Mesendoderm (in vitro differentiated cells): ENCODE data around the gene BPIFB6.

Source experiments
- DNase-seq: peaks from one replicate; pipeline ENCODE4 v3.0.0; 2013
- H2AK5ac ChIP-seq: 2 replicates; pipeline ENCODE4 v1.6.1; 2013; ENCODE audit warnings: low read length, inconsistent platforms
- H2BK120ac ChIP-seq: 2 replicates; pipeline ENCODE4 v1.6.1; 2013; ENCODE audit warnings: low read depth, mild to moderate bottlenecking, low read length, moderate library complexity, mixed read lengths
- H2BK15ac ChIP-seq: replicated peaks from 2 replicates; pipeline ENCODE4 v1.6.1; 2013; ENCODE audit warnings: low read depth, mild to moderate bottlenecking, moderate library complexity
- H2BK5ac ChIP-seq: 2 replicates; pipeline ENCODE4 v1.6.1; 2013; ENCODE audit warnings: low read length, inconsistent platforms
- H3K18ac ChIP-seq: 2 replicates; pipeline ENCODE4 v1.6.1; 2013; ENCODE audit warnings: mild to moderate bottlenecking, low read length, mixed read lengths
- H3K23ac ChIP-seq: one replicate; pipeline ENCODE4 v1.6.1; 2013; ENCODE audit warnings: low read length
- H3K27ac ChIP-seq: 2 replicates; pipeline ENCODE4 v1.5.1; 2013; ENCODE audit warnings: low read depth, mild to moderate bottlenecking, inconsistent platforms, low read length, moderate library complexity
- H3K27me3 ChIP-seq: 2 replicates; pipeline ENCODE4 v1.6.1; 2013; ENCODE audit warnings: low read length, control low read depth, mild to moderate bottlenecking, inconsistent platforms; ENCODE audit not compliant: insufficient read depth, poor library complexity
- H3K36me3 ChIP-seq: 2 replicates; pipeline ENCODE4 v1.6.1; 2013; ENCODE audit warnings: low read length, inconsistent platforms; ENCODE audit not compliant: control insufficient read depth, insufficient read depth
- H3K4ac ChIP-seq: one replicate; pipeline ENCODE4 v1.6.1; 2013; ENCODE audit warnings: low read depth, mild to moderate bottlenecking, low read length, moderate library complexity
- H3K4me1 ChIP-seq: 2 replicates; pipeline ENCODE4 v1.6.1; 2013; ENCODE audit warnings: low read depth, low read length, inconsistent platforms; ENCODE audit not compliant: control insufficient read depth
- H3K4me2 ChIP-seq: 2 replicates; pipeline ENCODE4 v1.6.1; 2013; ENCODE audit warnings: low read length
- H3K4me3 ChIP-seq: 2 replicates; pipeline ENCODE4 v1.5.1; 2013; ENCODE audit warnings: mild to moderate bottlenecking, low read length
- H3K56ac ChIP-seq: one replicate; pipeline ENCODE4 v1.6.1; 2013; ENCODE audit warnings: low read length
- H3K79me1 ChIP-seq: 2 replicates; pipeline ENCODE4 v1.6.1; 2013; ENCODE audit warnings: low read length, inconsistent platforms
- H3K79me2 ChIP-seq: 2 replicates; pipeline ENCODE4 v1.6.1; 2013; ENCODE audit warnings: mild to moderate bottlenecking, low read length; ENCODE audit not compliant: control insufficient read depth, insufficient read depth
- H3K9ac ChIP-seq: 2 replicates; pipeline ENCODE4 v1.6.1; 2013; ENCODE audit warnings: low read length, inconsistent platforms
- H4K5ac ChIP-seq: one replicate; pipeline ENCODE4 v1.6.1; 2013; ENCODE audit warnings: low read length
- H4K8ac ChIP-seq: one replicate; pipeline ENCODE4 v1.6.1; 2013; ENCODE audit warnings: low read depth, mild to moderate bottlenecking, control low read depth, low read length, moderate library complexity
- WGBS: extraction: QIAGEN DNeasy Blood & Tissue Kit; methylation state at CpG from one replicate; pipeline ENCODE4 v1.1.7; 2013; ENCODE audit warnings: low lambda C conversion rate, missing lambda C conversion rate; ENCODE audit not compliant: insufficient coverage; ENCODE audit errors: extremely low coverage; 5-methylcytosine and 5-hydroxymethylcytosine counted together

The BPIFB6 gene

DNA sequence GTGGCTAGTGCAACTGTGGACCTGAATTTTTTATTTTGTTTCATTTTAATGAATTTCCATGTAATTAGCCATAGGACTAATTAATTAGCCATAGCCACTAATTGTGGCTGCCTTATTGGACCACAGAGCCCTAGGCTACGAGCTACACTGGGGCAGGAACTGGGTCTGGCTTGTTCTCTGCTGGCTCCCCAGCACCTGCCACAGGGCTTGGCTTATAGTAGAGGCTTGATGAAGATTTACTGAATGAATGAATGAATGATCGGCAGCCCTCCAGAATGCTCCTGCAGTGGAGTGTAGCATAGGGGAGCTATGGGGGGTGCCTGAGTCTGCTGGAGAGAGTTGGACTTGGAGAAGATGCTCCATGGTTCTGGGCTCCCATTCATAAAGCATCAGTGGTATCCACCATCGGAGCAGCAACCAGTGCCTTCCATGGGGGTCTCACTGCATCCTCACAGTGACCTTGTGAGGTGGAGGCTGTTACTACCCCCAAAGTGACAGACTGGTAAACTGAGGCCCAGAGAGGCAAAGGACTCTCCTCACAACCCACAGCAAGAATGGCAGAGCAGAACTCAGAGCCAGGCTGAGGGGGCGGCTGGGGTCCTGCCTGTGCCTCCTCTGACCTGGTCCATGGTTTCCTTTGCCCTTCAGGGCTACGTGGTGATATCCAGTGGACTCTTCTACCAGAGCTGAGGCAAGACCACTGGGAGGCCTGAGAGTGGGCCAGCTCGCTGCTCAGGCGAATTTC is 8.6 kb upstream of the BPIFB6 start:
- Histone ChIP-seq H2AK5ac (no peak overlapping the region), H3K9ac (no peak overlapping the region), H3K23ac (no peak overlapping the region), H3K4me3 (no peak overlapping the region), H3K27ac (no peak overlapping the region), H3K56ac (no peak overlapping the region), H2BK15ac (no peak overlapping the region), H2BK5ac (no peak overlapping the region), H3K27me3 (no peaks in the 10 kb centered on the region), H4K8ac (no peak overlapping the region), H4K5ac (no peak overlapping the region), H3K79me2 (no peaks in the 10 kb centered on the region), H3K18ac (no peak overlapping the region), H3K79me1 (no peaks in the 10 kb centered on the region), H2BK120ac (no peak overlapping the region), H3K4ac (no peak overlapping the region), H3K4me2 (no peak overlapping the region), H3K4me1 (peaks cover 7% of the 10 kb centered on the region), H3K36me3 (no peaks in the 10 kb centered on the region)
- DNase-seq = no peak
- WGBS = no CpG with 5 or more reads among the region's 7 CpGs

- no peak overlapping the region for H3K23ac ChIP-seq
- H3K4me3 ChIP-seq = no peak overlapping the region
- H2BK5ac ChIP-seq = no peak overlapping the region
- no peaks in the 10 kb centered on the region for H3K27me3 ChIP-seq
- H3K9ac ChIP-seq = no peak overlapping the region
- no peak for DNase-seq
- H3K79me1 ChIP-seq = no peaks in the 10 kb centered on the region
- no peak overlapping the region for H2AK5ac ChIP-seq
- H2BK120ac ChIP-seq = no peak overlapping the region
- no peak overlapping the region for H3K4me2 ChIP-seq
- H3K18ac ChIP-seq = no peak overlapping the region
- WGBS = no CpG with 5 or more reads among the region's 6 CpGs
- no peak overlapping the region for H3K27ac ChIP-seq
- H3K4me1 ChIP-seq = peaks cover 7% of the 10 kb centered on the region
- no peak overlapping the region for H4K5ac ChIP-seq
- no peak overlapping the region for H2BK15ac ChIP-seq
- no peak overlapping the region for H3K4ac ChIP-seq
- H4K8ac ChIP-seq = no peak overlapping the region
- no peaks in the 10 kb centered on the region for H3K79me2 ChIP-seq
- H3K56ac ChIP-seq = no peak overlapping the region
- no peaks in the 10 kb centered on the region for H3K36me3 ChIP-seq
Measured at GRCh38 chr20:33023439-33024242, 7.8 kb upstream of the BPIFB6 start.

- no peak overlapping the region for H2BK5ac ChIP-seq
- no peak overlapping the region for H3K9ac ChIP-seq
- no peak overlapping the region for H4K8ac ChIP-seq
- no peak overlapping the region for H3K4ac ChIP-seq
- H4K5ac ChIP-seq = no peak overlapping the region
- no peaks in the 10 kb centered on the region for H3K79me1 ChIP-seq
- H3K18ac ChIP-seq = no peak overlapping the region
- no peak overlapping the region for H2AK5ac ChIP-seq
- no peak overlapping the region for H3K4me2 ChIP-seq
- H3K79me2 ChIP-seq = no peaks in the 10 kb centered on the region
- H2BK120ac ChIP-seq = no peak overlapping the region
- no peak overlapping the region for H3K56ac ChIP-seq
- no peak overlapping the region for H2BK15ac ChIP-seq
- peaks cover 7% of the 10 kb centered on the region for H3K4me1 ChIP-seq
- no peak overlapping the region for H3K23ac ChIP-seq
- WGBS = no CpG with 5 or more reads among the region's 1 CpG
- no peaks in the 10 kb centered on the region for H3K36me3 ChIP-seq
- no peak overlapping the region for H3K27ac ChIP-seq
- no peak for DNase-seq
- no peak overlapping the region for H3K4me3 ChIP-seq
- H3K27me3 ChIP-seq = no peaks in the 10 kb centered on the region
Measured at GRCh38 chr20:33024243-33024560, 7.2 kb upstream of the BPIFB6 start.

GRCh38 chr20:33024609-33025317 is 6.7 kb upstream of the BPIFB6 start:
- no peak overlapping the region for H3K56ac ChIP-seq
- H3K4me1 ChIP-seq = peaks cover 7% of the 10 kb centered on the region
- no peak for DNase-seq
- H3K4ac ChIP-seq = no peak overlapping the region
- H4K8ac ChIP-seq = no peak overlapping the region
- no peaks in the 10 kb centered on the region for H3K79me2 ChIP-seq
- no peak overlapping the region for H3K18ac ChIP-seq
- H2BK5ac ChIP-seq = no peak overlapping the region
- no peak overlapping the region for H2BK120ac ChIP-seq
- H3K4me3 ChIP-seq = no peak overlapping the region
- 100% methylated on average over 2 of the region's 5 CpGs for WGBS
- H3K23ac ChIP-seq = no peak overlapping the region
- H4K5ac ChIP-seq = no peak overlapping the region
- H3K79me1 ChIP-seq = no peaks in the 10 kb centered on the region
- H3K9ac ChIP-seq = no peak overlapping the region
- no peak overlapping the region for H2AK5ac ChIP-seq
- H2BK15ac ChIP-seq = no peak overlapping the region
- H3K4me2 ChIP-seq = no peak overlapping the region
- no peaks in the 10 kb centered on the region for H3K27me3 ChIP-seq
- H3K36me3 ChIP-seq = no peaks in the 10 kb centered on the region
- no peak overlapping the region for H3K27ac ChIP-seq

- Histone ChIP-seq H3K4ac (no peak overlapping the region), H3K27me3 (no peaks in the 10 kb centered on the region), H2BK15ac (no peak overlapping the region), H2BK5ac (no peak overlapping the region), H3K79me2 (no peaks in the 10 kb centered on the region), H4K5ac (no peak overlapping the region), H3K4me3 (no peak overlapping the region), H4K8ac (no peak overlapping the region), H3K27ac (no peak overlapping the region), H3K18ac (no peak overlapping the region), H3K4me2 (no peak overlapping the region), H3K9ac (no peak overlapping the region), H3K4me1 (peaks cover 7% of the 10 kb centered on the region), H2AK5ac (no peak overlapping the region), H3K79me1 (no peaks in the 10 kb centered on the region), H3K36me3 (no peaks in the 10 kb centered on the region), H3K56ac (no peak overlapping the region), H3K23ac (no peak overlapping the region), H2BK120ac (no peak overlapping the region)
- WGBS = 96% methylated on average over 8 of the region's 9 CpGs
- no peak for DNase-seq
Measured at GRCh38 chr20:33025318-33025876, 6.1 kb upstream of the BPIFB6 start.
